ENCODE measurements around the gene CMTM3.
"Not testable (repeated sequence)": the region's sequence is repeated elsewhere in the genome, so short reads cannot be mapped to it uniquely, and the experiment has no call there.

The CMTM3 gene

GRCh38 chr16:66637806-66638205 lies 33.3 kb downstream of the CMTM3 start:
- DNase-seq: no peak

- DNase-seq: no peak
These were observed 34.8 kb downstream of the CMTM3 start for GRCh38 chr16:66639091-66639885.

- DNase-seq: no peak
These were observed 36.3 kb downstream of the CMTM3 start for GRCh38 chr16:66640724-66641314.

- DNase-seq: no peak
These were observed 36.9 kb downstream of the CMTM3 start for GRCh38 chr16:66641387-66641786.

GRCh38 chr16:66647866-66648265 lies 43.4 kb downstream of the CMTM3 start:
- DNase-seq: no peak

GRCh38 chr16:66649167-66649566 lies 44.7 kb downstream of the CMTM3 start:
- no peak for DNase-seq

GRCh38 chr16:66649636-66650205 lies 45.2 kb downstream of the CMTM3 start:
- DNase-seq: no peak

GRCh38 chr16:66650707-66651473 lies 46.4 kb downstream of the CMTM3 start:
- peak; percentile 81 to 83 for DNase-seq

- DNase-seq: no peak
These were observed 46.9 kb downstream of the CMTM3 start for GRCh38 chr16:66651474-66651765.

- no peak for DNase-seq
These were observed 47.5 kb downstream of the CMTM3 start for GRCh38 chr16:66651965-66652364.

- DNase-seq: no peak
These were observed 48.3 kb downstream of the CMTM3 start for GRCh38 chr16:66652661-66653360.

GRCh38 chr16:66653581-66654350 lies 49.3 kb downstream of the CMTM3 start:
- no peak for DNase-seq

- DNase-seq: no peak
These were observed 52.0 kb downstream of the CMTM3 start for GRCh38 chr16:66656547-66656946.

- DNase-seq: no peak
These were observed 53.8 kb downstream of the CMTM3 start for GRCh38 chr16:66658143-66658859.

- DNase-seq: no peak
These were observed 54.3 kb downstream of the CMTM3 start for GRCh38 chr16:66658860-66659190.

GRCh38 chr16:66660422-66661209 lies 56.1 kb downstream of the CMTM3 start:
- DNase-seq: no peak

GRCh38 chr16:66661210-66661560 lies 56.7 kb downstream of the CMTM3 start:
- no peak for DNase-seq

- DNase-seq: not testable (repeated sequence)
These were observed 57.3 kb downstream of the CMTM3 start for GRCh38 chr16:66661671-66662346.

- DNase-seq: no peak
These were observed 58.1 kb downstream of the CMTM3 start for GRCh38 chr16:66662445-66663194.

All from CD4-positive, alpha-beta T cell treated with Interleukin-4 for 1 hour (primary cell).